ENCODE results near the gene FOXK1. TPM values are rescaled to one million over a fixed set of nuclear protein-coding genes. Genes with fewer than 3 reads are reported as not detected.

The FOXK1 gene
- total and polyA plus RNA-seq, 9 of the 15 experiments (the other 6 are each of a cell fraction or from before 2014, with no cell fraction given): 0.32 to 45.5 (median 8.1) TPM

DNA sequence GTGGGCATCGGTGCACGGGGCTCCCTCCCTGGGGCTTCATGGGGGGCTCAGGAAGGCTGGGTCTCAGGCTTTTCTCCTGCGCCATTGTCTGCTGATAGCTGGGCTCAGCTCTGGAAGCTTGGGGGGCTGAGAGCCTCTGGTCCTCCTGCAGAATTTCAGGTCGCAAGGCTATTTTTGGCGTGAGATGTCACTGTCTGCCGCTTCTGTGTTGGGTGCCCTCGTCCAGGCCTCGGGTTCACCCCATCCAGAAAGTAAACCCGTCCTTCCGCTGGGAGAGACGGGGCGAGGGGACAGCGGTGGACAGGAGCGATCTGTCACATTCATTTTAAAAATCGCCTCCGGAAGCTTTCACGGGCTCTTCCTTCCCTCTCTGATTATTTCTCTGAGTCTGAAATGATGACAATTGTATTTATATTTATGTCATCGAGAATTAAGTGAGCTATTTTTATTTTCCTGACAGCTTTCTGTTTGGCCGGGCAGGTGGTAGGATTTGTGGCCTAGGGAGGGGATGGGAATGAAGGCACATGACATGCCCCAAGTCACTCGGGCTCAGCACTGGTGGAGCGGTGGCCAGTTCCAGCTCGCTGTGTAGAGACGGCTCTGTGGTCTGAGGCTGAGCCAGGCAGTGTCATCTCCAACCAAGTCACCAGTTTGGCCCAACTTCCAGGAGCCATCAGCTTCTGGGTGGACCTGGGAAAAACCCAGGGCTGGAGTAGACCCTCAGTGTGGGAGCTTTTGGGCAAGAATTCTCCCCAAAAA lies 52.7 kb downstream of the FOXK1 start (continued):
- no peak for TF ChIP-seq CBX5 (IDR thresholded peaks at IDR 0.05; ENCODE audit: borderline replicate concordance, low read depth)
- TF ChIP-seq GMEB1 (CRISPR knock-in tag; IDR thresholded peaks at IDR 0.05): no peak
- TF ChIP-seq HDAC8 (tag; IDR thresholded peaks at IDR 0.05): no peak
- no peak for TF ChIP-seq FIP1L1 (IDR thresholded peaks at IDR 0.05; ENCODE audit: low read depth, low read length, poor library complexity, severe bottlenecking)

- ChIA-PET POLR2A (interaction anchor here (1.7 kb wide), 1 partner anchor 11 kb away, joined by 8 read pairs; no protein-coding TSS in a partner anchor), CTCF (ENCODE audit: low intra/inter-chr PET ratio) (interaction anchor here (0.6 kb wide), 1 partner anchor 81 kb away, joined by 6 read pairs; no protein-coding TSS in a partner anchor)
- ATAC-seq: no peak
- 83% methylated on average over 13 of the region's 15 CpGs for WGBS (ENCODE audit: insufficient coverage, low coverage, missing lambda C conversion rate)
- Histone ChIP-seq H4K20me1 (replicated peaks; ENCODE audit: control insufficient read depth, insufficient read depth, low read length) (peaks cover 15% of the 10 kb centered on the region; the same call in 1 of the 2 replicates), H3K4me3 (no peak overlapping the region), H3K9me1 (ENCODE audit: control insufficient read depth, insufficient read depth, low read length) (no peaks in the 10 kb centered on the region), H3K36me3 (ENCODE audit: control insufficient read depth, insufficient read depth, low read length) (peaks cover 38% of the 10 kb centered on the region), H3K4me1 (replicated peaks in 1 of 2; ENCODE audit: control insufficient read depth in 2 of 2, insufficient read depth in 2 of 2, low read length in 2 of 2) (peaks cover 20 to 38% of the 10 kb centered on the region in 2 experiments), H3K79me2 (ENCODE audit: control insufficient read depth, insufficient read depth, low read length) (peaks cover 73% of the 10 kb centered on the region), H3K4me2 (ENCODE audit: insufficient read depth, low read length) (no peak overlapping the region), H3K9me3 (replicated peaks; ENCODE audit: control insufficient read depth, insufficient read depth, low read depth, low read length) (no peaks in the 10 kb centered on the region), H2AFZ (ENCODE audit: low read depth, low read length) (no peak overlapping the region), H3K27ac (ENCODE audit: extremely low read depth, low read depth, low read length) (peak overlapping the region; percentile 16; the same call in 2 of the 3 replicates), H3K27me3 (ENCODE audit: control insufficient read depth in 2 of 2, insufficient read depth in 2 of 2, low read length in 2 of 2) (no peaks in the 10 kb centered on the region), H3K9ac (ENCODE audit: insufficient read depth in 1 of 2, low read depth in 2 of 2, low read length in 2 of 2) (no peak overlapping the region; a peak in 1 of 4 replicates)
- no TSS peak for BruUV-seq (replicated peaks)
- no peak for DNase-seq (ENCODE audit: extremely low read depth in 1 of 4, low spot score in 3 of 4)
- TF ChIP-seq, protein P1, sequence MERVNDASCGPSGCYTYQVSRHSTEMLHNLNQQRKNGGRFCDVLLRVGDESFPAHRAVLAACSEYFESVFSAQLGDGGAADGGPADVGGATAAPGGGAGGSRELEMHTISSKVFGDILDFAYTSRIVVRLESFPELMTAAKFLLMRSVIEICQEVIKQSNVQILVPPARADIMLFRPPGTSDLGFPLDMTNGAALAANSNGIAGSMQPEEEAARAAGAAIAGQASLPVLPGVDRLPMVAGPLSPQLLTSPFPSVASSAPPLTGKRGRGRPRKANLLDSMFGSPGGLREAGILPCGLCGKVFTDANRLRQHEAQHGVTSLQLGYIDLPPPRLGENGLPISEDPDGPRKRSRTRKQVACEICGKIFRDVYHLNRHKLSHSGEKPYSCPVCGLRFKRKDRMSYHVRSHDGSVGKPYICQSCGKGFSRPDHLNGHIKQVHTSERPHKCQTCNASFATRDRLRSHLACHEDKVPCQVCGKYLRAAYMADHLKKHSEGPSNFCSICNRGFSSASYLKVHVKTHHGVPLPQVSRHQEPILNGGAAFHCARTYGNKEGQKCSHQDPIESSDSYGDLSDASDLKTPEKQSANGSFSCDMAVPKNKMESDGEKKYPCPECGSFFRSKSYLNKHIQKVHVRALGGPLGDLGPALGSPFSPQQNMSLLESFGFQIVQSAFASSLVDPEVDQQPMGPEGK (CRISPR knock-in tag; IDR thresholded peaks at IDR 0.05; ENCODE audit: borderline replicate concordance): no peak
- TF ChIP-seq MBD2 (IDR thresholded peaks at IDR 0.05; ENCODE audit: borderline replicate concordance, low read depth): no peak
- TF ChIP-seq EGR1 (conservative IDR thresholded peaks at IDR 0.05): peak; percentile 94
- peak; percentile 62 for FAIRE-seq
- in situ Hi-C loops (cut with MboI) (no loop called here), intact Hi-C loops (cut with micrococcal nuclease) (loop anchor here (5.0 kb wide), 2 partner anchors 55 to 95 kb away; partner anchors contain the start of gene FOXK1)
These were observed 55.2 kb downstream of the FOXK1 start for GRCh38 chr7:4737300-4737699.

Data from K562 (cell line).